ENCODE results near the gene CCR1.

CCR1 gene

GRCh38 chr3:46208167-46208704 is at the start of gene CCR1:
Gene CCR1 (minus strand): TSS chr3:46208313. CDS start chr3:46204313, 4,000 bp downstream.
- DNase-seq (ENCODE audit: low spot score): peak; percentile 45
- in situ Hi-C loops (cut with MboI; ENCODE audit: low pct_unique_long_range_greater_than_20kb, low sequenced_read_pairs, unreplicated experiment): loop anchor here (10.0 kb wide), 1 partner anchor 123 kb away; no protein-coding TSS in a partner anchor
- TF ChIP-seq, protein P1, sequence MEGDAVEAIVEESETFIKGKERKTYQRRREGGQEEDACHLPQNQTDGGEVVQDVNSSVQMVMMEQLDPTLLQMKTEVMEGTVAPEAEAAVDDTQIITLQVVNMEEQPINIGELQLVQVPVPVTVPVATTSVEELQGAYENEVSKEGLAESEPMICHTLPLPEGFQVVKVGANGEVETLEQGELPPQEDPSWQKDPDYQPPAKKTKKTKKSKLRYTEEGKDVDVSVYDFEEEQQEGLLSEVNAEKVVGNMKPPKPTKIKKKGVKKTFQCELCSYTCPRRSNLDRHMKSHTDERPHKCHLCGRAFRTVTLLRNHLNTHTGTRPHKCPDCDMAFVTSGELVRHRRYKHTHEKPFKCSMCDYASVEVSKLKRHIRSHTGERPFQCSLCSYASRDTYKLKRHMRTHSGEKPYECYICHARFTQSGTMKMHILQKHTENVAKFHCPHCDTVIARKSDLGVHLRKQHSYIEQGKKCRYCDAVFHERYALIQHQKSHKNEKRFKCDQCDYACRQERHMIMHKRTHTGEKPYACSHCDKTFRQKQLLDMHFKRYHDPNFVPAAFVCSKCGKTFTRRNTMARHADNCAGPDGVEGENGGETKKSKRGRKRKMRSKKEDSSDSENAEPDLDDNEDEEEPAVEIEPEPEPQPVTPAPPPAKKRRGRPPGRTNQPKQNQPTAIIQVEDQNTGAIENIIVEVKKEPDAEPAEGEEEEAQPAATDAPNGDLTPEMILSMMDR (IDR thresholded peaks at IDR 0.05; ENCODE audit: extremely low read depth, insufficient read depth, missing control alignments): peak; percentile 68

- DNase-seq (ENCODE audit: low spot score): peak; percentile 15
- TF ChIP-seq, protein P1 (IDR thresholded peaks at IDR 0.05; ENCODE audit: extremely low read depth, insufficient read depth, missing control alignments): no peak
- in situ Hi-C loops (cut with MboI; ENCODE audit: low pct_unique_long_range_greater_than_20kb, low sequenced_read_pairs, unreplicated experiment): no loop called here
These were observed 44.9 kb upstream of the CCR1 start for GRCh38 chr3:46252980-46253379.

GRCh38 chr3:46245146-46245545 is 37.0 kb upstream of the CCR1 start:
- in situ Hi-C loops (cut with MboI; ENCODE audit: low pct_unique_long_range_greater_than_20kb, low sequenced_read_pairs, unreplicated experiment): no loop called here
- TF ChIP-seq, protein P1 (IDR thresholded peaks at IDR 0.05; ENCODE audit: extremely low read depth, insufficient read depth, missing control alignments): no peak
- DNase-seq (ENCODE audit: low spot score): no peak

DNA sequence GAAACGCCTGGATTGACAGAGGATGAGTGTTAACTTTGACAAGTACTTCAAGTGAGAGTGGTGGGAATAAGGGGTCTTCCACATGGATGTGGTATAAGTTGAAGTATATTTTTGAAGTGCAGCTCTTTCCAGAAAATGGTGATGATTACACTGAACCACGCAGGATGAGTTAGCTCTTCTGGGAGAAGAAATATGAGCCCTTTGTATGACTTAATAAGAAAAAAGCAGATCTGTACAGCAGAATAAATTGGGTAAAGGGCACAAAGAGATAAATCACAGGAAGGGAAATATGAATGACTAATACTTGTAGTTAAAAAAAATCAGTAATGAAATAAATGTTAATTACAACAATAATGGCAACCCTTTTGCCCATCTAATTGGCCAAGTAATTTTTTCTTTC is 35.4 kb upstream of the CCR1 start:
- in situ Hi-C loops (cut with MboI; ENCODE audit: low pct_unique_long_range_greater_than_20kb, low sequenced_read_pairs, unreplicated experiment): no loop called here
- TF ChIP-seq, protein P1 (IDR thresholded peaks at IDR 0.05; ENCODE audit: extremely low read depth, insufficient read depth, missing control alignments): no peak
- no peak for DNase-seq (ENCODE audit: low spot score)

- in situ Hi-C loops (cut with MboI; ENCODE audit: low pct_unique_long_range_greater_than_20kb, low sequenced_read_pairs, unreplicated experiment): no loop called here
- DNase-seq (ENCODE audit: low spot score): no peak
- TF ChIP-seq, protein P1 (IDR thresholded peaks at IDR 0.05; ENCODE audit: extremely low read depth, insufficient read depth, missing control alignments): no peak
These were observed 34.0 kb upstream of the CCR1 start, which contains the start of gene CCR3 for GRCh38 chr3:46242120-46242519. Gene CCR3 (plus strand): TSS chr3:46242460. CDS start chr3:46265159, 22,699 bp downstream.

DNA sequence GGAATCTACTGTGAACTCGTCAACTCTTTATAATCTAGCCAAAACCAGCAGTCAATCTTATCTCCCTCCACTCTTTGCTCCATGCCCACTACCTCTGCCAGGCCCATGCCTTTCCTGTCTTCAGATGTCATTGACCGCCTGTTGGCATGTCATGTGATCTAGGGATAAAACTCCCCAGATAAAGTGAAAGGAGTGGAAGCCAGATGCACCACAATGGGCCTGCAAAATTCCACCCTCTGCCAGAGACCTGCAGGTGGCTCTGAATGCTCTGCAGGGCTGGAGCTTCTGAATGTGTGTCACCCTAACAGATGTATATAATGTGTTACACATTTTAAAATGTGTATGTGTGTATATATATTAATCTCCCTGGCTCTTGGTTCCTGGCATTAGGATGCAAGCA is 31.8 kb upstream of the CCR1 start:
- TF ChIP-seq, protein P1 (IDR thresholded peaks at IDR 0.05; ENCODE audit: extremely low read depth, insufficient read depth, missing control alignments): no peak
- no peak for DNase-seq (ENCODE audit: low spot score)
- in situ Hi-C loops (cut with MboI; ENCODE audit: low pct_unique_long_range_greater_than_20kb, low sequenced_read_pairs, unreplicated experiment): no loop called here

Measured in GM13977 (cell line).